GM10847 (cell line): ENCODE results near the gene RAPGEFL1.

ENCODE experiments used
- POLR2A ChIP-seq: IDR thresholded peaks from 2 replicates; pipeline ENCODE4 v1.6.1; 2011; ENCODE audit not compliant: insufficient read length; ENCODE audit errors: extremely low read depth

RAPGEFL1 gene, protein sequence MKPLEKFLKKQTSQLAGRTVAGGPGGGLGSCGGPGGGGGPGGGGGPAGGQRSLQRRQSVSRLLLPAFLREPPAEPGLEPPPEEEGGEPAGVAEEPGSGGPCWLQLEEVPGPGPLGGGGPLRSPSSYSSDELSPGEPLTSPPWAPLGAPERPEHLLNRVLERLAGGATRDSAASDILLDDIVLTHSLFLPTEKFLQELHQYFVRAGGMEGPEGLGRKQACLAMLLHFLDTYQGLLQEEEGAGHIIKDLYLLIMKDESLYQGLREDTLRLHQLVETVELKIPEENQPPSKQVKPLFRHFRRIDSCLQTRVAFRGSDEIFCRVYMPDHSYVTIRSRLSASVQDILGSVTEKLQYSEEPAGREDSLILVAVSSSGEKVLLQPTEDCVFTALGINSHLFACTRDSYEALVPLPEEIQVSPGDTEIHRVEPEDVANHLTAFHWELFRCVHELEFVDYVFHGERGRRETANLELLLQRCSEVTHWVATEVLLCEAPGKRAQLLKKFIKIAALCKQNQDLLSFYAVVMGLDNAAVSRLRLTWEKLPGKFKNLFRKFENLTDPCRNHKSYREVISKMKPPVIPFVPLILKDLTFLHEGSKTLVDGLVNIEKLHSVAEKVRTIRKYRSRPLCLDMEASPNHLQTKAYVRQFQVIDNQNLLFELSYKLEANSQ

DNA sequence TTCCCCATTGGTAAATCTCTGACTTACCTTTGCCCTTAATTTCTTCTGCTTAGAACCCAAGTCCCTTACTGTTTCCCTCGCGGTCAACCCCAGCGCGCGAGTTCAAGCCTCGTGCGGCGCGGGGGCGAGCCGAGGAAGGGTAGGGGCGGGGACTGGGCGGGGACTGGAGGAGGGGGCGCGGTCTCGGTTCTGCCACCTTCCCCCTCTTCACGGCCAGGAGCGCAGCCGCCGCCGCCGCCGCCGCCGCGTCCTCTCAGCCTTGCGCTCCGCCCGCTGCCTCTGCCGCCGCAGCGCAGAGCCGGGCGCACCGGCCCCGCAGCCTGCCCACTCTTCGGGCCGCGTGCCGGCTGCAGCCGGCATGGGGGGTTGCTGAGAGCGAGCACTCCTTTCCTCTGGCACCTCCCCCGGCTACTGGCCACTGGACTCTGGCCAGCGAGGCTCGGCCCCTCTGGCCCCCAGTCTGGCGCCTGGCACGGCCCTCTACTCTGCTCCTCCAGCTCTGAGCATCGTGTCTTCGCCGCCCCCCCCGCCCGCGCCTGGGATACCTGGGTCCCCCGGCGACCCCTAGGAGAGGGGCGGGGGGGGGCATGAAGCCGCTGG is at the start of gene RAPGEFL1:
Gene RAPGEFL1 (plus strand): TSS at position 196 of the 600 bp plus-strand sequence. CDS start 392 bp downstream, at position 588.
- no peak for TF ChIP-seq POLR2A

DNA sequence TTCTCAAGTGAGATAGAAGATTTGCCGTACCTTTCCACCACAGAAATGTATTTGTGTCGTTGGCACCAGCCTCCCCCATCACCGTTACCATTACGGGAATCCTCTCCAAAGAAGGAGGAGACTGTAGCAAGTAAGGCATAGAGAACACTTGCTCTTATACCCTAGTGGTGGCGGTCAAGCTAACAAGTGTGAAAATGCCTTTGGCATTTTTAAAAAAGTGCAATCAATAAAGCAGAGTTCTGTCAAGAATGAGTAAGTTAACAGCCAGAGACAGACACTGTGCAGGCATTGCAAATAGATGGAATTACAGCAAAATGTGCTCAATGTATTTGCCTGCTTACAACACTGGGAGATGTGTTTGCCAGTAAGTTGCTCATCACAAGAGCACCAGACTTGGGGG is 47.8 kb upstream of the RAPGEFL1 start:
- no peak for TF ChIP-seq POLR2A

DNA sequence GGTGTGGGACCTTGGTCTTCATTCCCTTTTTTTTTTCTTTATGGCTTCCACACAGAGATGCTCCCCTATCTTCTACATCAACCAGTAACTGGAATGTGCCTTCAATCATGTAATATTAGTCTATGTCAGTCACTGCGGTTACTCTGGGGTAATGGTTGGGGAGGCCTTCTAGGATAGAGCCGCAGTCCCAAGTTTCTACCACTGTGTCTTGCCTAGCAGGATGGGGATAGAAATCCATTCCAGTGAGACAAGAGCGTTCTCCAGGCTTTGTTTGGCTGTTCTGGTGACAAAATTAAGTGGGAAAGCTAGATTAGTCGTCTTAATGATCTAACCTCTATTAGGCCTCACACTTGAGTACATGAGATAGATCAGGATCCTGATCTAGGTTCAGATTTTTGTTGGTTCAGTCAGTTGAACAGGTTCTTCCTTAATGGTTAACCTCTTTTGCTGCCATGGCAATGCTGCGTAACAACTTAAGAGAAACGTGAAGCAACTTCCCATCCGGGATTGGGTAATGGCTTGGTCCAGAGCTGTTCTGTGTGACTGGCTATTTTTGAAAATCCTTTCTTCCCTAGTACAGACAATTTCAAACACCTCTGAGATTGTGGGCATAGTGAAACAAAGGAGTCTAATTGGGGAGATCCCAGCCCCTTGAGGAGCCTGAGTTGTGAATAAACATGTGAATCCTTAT is 46.8 kb upstream of the RAPGEFL1 start:
- TF ChIP-seq POLR2A: no peak

DNA sequence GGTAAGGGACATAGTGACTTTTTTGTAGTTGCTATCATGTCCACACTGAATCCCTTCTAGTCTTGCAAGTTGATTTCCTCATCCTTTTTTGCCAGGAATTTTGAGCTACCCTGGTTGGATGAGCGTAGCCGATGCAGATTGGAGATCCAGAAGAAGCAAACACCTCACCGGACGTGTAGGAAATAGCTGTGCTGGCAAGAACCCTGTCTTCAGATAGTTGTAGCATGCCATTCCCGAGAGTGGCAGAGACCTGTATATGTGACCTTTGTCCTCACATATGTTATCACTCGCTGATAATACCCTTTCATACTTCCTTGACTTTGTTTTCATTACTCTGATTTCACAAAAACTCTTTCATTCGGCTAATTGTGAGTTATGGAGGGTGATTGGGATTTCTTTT is 43.1 kb upstream of the RAPGEFL1 start:
- TF ChIP-seq POLR2A: no peak

DNA sequence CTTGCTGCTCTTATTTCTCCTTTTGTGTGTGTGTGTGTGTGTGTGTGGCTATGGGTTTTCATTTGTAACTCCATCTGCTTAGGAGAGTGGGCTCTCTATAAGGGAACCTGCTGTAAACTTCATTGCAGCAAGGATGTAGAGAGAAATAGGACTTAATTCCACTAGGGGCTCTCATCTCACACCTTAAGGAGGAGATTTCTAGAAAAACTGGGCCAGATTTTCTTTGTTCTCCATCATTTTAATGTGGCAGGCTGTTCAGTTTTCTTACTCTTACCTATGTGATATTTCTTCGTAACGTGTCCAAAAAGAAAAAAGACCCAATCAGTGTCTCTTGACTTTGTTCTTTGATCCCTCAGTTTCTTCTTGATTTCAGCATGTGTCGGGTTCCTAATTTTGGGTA is 41.5 kb upstream of the RAPGEFL1 start:
- no peak for TF ChIP-seq POLR2A

DNA sequence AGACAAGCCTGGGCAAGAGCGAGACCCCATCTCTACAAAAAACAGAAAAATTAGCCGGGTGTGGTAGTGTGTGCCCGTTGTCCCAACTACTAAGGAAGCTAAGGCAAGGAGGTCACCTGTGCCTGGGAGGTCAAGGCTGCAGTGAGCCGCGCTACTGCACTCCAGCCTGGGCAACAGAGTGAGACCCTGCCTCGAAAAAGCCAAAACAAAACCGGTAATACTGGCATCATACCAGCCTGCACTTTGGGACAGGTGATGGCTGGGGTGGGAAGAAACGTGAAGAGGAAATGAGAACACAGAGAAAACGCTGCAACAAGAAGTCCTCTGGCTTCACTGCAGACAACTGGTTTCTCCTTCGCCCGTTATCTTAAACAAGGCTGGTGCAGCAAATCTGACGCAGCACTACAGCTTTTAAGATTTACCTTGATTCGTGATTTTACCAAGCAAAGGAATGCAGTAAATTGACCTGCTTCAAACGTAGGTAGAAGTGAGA is 37.7 kb upstream of the RAPGEFL1 start:
- no peak for TF ChIP-seq POLR2A

DNA sequence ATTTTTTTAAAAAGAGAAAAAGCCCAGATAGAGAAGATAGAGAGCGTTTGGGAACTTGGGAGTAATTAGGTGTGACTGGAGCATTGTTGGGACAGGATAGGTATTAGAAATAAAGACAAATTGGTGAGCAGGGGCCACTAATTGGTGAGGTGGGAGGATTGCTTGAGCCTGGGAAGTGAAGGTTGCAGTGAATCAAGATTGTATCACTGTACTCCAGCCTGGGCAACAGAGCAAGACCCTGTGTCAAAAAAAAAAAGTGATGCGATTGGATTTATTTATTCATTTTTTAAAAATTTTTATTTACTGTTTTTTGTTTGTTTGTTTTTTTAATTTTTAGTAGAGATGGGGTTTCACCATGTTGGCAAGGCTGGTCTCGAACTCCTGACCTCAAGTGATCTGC is 31.8 kb upstream of the RAPGEFL1 start:
- no peak for TF ChIP-seq POLR2A

DNA sequence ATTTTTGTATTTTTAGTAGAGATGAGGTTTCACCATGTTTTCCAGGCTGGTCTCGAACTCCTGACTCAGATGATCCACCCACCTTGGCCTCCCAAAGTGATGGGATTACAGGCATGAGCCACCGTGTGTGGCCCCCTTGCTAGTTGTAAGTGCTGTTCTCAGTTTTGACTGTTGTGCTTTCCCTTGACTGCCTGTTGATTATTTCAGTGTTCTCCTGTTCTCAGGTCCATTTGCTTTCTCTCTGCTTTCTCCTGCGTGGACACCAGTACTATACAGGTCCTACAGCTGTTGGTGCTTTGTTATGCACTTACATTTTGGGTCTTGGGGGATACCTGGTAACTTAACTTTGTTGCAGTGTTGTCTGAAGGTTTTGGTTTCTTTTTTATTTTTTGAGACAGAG is 28.7 kb upstream of the RAPGEFL1 start:
- TF ChIP-seq POLR2A: no peak

DNA sequence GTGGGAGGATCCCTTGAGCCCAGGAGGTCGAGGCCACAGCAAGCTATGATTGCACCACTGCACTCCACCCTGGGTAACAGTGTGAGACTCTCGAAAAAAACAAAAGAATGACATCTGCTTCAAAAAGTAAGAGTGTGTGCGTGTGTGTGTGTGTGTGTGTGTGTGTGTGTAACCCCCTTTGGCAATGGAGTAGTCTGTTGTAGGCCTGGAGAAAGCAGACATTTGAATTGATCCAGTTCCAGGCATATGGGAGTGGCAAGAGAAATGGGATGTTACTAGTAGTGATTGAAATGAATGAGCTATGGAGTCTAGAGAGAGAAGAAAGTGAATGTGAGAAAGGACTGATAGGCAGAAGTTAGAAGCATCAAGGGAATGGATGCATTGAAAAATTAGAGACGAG is 27.0 kb upstream of the RAPGEFL1 start:
- TF ChIP-seq POLR2A: no peak

DNA sequence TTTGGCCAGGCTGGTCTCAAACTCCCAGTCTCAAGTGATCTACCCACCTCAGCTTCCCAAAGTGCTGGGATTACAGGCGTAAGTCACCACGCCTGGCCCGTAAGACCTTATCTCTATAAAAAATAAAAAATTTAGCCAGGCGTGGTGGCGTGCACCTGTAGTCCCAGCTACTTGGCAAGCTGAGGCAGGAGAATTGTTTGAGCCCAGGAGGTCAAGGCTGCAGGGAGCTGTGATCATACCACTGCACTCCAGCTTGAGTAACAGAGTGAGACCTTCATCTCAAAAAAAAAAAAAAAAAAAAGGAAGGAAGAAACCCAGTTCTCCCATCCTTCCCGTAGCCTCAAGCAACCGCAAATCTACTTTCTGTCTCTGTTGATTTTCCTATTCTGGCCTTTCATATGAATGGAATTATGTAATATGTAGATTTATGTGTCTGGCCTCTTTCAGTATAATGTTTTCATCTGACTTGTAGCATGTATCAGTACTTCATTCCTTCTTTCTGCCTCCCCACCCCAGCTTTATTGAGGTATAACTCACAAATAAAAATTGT is 25.8 kb upstream of the RAPGEFL1 start:
- TF ChIP-seq POLR2A: no peak

DNA sequence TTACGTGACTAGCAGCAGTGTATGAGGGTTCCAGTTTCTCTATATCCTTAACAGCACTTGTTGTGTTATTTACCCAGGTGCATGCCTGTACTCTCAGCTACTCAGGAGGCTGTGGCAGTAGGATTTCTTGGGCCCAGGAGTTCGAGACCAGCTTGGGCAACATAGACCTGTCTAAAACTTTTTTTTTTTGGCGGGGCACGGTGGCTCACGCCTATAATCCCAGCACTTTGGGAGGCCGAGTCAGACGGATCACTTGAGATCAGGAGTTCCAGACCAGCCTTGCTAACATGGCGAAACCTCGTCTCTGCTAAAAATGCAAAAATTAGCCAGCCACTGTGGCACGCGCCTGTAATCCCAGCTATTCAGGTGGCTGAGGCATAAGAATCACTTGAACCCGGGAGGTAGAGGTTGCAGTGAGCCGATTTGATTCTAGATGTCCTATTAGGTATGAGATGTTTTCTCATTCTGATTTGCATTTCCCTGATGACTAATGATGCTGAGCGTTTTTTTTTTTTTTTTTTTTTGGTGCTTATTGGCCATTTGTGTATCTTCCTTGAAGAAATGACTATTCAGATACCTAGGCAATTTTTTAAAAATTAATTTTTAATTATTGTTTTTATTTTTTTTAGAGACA is 23.6 kb upstream of the RAPGEFL1 start:
- TF ChIP-seq POLR2A: no peak

DNA sequence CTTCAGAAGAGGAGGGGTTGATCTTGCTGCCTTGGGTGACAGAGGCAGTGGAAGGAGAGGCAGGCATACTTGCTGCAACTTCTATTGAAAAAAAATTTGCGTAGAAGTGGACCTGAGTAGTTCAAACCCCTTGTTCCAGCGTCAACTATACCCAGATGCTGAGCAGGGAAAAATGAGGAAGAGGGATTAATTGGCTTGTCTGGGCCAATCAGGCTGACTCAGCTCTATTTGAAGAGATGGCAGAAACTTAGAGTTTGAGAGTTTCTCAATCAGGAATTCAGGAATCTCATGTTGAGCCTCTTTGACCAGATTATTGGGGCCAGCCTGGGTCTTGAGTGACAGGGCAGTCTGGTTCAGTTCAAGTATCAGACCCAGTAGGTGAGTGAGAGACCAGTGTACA is 19.3 kb upstream of the RAPGEFL1 start:
- TF ChIP-seq POLR2A: no peak

DNA sequence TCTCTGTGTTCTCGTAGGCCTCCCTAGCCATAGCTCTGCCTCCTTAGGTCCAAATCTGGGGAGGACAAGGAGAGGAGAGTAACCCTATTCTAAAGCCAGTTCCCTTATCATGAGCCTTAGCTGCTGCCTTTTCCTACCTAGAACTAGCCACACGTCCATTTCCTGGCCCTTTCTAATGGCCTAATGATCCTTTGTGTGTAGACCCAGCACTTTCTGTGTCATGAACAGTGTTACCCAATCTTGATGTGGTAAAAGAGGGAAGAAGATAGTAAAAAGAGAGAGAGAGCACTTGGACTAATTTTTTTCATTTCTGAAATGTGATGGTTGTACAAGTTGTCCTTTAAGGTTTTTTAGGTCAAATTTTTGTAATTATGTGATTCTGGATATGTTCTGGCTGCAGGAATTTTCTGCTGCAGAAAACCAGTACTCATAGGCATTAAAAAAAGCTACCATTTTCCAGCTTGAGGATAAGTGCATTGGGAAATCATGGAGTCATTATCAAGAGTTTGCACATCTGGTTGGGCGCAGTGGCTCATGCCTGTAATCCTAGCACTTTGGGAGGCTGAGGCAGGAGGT is 18.7 kb upstream of the RAPGEFL1 start:
- no peak for TF ChIP-seq POLR2A

DNA sequence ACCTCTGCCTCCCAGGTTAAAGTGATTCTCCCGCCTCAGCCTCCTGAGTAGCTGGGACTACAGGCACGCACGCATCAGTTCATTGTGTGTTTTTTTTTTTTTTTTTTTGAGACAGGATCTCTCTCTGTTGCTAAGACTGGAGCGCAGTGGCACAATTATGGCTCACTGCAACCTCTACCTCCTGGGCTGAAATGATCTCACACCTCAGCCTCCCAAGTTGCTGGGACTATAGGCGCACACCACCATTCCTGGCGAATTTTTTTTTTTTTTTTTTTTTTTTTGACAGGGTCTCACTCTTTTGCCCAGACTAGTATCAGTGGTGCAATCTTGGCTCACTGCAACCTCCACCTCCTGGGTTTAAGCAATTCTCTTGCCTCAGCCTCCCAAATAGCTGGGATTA is 17.8 kb upstream of the RAPGEFL1 start:
- no peak for TF ChIP-seq POLR2A
